ENCODE data around the gene ITIH1.

DNA sequence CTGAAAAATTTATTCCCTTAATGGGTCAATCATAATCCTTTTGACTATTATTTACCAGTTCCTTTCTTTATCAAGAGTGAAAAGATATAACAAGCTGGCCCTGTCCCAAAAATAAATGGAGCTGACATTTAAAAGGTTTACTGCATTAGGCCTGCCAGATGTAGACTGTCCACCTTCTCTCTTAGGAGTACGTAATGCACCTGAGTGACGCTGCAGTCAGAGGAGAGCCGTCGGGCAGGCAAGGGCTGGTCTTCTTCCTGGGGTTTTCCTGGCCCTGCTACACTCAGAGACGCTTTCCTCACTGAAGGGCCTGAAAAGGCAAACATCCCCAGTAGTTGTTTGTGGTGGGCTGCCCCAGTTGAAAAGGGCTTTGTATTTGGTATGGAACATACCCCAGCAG lies 34.2 kb upstream of the ITIH1 start:
- TF ChIP-seq, protein P1, sequence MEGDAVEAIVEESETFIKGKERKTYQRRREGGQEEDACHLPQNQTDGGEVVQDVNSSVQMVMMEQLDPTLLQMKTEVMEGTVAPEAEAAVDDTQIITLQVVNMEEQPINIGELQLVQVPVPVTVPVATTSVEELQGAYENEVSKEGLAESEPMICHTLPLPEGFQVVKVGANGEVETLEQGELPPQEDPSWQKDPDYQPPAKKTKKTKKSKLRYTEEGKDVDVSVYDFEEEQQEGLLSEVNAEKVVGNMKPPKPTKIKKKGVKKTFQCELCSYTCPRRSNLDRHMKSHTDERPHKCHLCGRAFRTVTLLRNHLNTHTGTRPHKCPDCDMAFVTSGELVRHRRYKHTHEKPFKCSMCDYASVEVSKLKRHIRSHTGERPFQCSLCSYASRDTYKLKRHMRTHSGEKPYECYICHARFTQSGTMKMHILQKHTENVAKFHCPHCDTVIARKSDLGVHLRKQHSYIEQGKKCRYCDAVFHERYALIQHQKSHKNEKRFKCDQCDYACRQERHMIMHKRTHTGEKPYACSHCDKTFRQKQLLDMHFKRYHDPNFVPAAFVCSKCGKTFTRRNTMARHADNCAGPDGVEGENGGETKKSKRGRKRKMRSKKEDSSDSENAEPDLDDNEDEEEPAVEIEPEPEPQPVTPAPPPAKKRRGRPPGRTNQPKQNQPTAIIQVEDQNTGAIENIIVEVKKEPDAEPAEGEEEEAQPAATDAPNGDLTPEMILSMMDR (IDR thresholded peaks at IDR 0.05; ENCODE audit: low read depth, low read length): no peak
- TF ChIP-seq EZH2phosphoT487 (IDR thresholded peaks at IDR 0.05; ENCODE audit: low read depth): no peak
